PFSK-1 (cell line): ENCODE results near the gene AGPAT3.

ENCODE experiments used
- POLR2AphosphoS5 ChIP-seq: IDR thresholded peaks from 2 replicates; pipeline ENCODE4 v1.6.1; 2012; ENCODE audit warnings: low read depth, mild to moderate bottlenecking, control low read depth, low read length, moderate library complexity
- SIN3A ChIP-seq: IDR thresholded peaks from 2 replicates; pipeline ENCODE4 v1.6.1; 2012; ENCODE audit warnings: mild to moderate bottlenecking, low read length, moderate library complexity, borderline replicate concordance; ENCODE audit not compliant: insufficient read depth
- TAF1 ChIP-seq: IDR thresholded peaks from 2 replicates; pipeline ENCODE4 v1.6.1; 2012; ENCODE audit warnings: low read length, control low read depth, borderline replicate concordance; ENCODE audit not compliant: insufficient read depth
- TF ChIP-seq, protein P1 (sequence below), 2 experiments: IDR thresholded peaks; 2 replicates each; pipeline versions ENCODE4 v1.6.1 to v1.8.0; 2011 to 2012; ENCODE audit warnings: low read depth in 2 of 2, low read length in 2 of 2, control low read depth in 1 of 2, inconsistent platforms in 1 of 2, mild to moderate bottlenecking in 1 of 2, moderate library complexity in 1 of 2; ENCODE audit not compliant: insufficient read depth in 1 of 2

DNA sequence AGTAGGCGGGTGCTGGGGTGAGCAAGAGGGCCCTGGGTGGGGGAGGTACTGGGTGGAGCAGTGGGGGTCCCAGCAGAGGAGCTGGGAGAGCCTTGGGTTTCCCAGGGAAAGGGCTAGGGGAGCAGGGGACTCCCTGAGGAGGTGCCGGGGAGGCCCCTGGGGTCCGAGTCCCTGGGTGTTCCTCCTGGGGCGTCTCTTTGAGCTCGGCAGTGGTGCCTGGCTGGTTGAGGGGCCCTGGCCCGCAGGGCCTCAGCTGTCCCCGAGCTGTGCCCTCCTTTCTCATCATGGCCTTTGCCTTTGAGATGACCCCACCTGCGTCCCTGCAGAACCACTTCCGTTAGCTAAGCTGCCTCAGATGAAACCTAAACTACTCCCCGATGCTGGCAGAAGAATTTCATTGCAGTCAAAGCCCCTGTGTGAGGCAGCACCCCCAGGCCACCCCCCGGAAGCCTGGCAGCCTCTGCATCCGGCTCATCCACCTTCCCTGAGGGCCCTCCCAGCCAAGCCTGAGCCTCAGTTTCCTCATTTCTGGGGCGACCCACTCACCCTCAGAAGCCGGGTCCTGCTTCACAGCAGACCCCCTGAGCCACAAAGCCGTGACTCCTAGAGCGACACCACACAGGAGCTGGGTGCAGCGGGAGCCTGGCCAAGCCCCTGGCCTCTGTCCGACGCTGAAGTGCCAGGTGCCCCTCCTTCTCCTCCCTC lies 103.5 kb downstream of the AGPAT3 start:
- TF ChIP-seq TAF1 (no peak), SIN3A (no peak), POLR2AphosphoS5 (no peak)
- TF ChIP-seq, protein P1, sequence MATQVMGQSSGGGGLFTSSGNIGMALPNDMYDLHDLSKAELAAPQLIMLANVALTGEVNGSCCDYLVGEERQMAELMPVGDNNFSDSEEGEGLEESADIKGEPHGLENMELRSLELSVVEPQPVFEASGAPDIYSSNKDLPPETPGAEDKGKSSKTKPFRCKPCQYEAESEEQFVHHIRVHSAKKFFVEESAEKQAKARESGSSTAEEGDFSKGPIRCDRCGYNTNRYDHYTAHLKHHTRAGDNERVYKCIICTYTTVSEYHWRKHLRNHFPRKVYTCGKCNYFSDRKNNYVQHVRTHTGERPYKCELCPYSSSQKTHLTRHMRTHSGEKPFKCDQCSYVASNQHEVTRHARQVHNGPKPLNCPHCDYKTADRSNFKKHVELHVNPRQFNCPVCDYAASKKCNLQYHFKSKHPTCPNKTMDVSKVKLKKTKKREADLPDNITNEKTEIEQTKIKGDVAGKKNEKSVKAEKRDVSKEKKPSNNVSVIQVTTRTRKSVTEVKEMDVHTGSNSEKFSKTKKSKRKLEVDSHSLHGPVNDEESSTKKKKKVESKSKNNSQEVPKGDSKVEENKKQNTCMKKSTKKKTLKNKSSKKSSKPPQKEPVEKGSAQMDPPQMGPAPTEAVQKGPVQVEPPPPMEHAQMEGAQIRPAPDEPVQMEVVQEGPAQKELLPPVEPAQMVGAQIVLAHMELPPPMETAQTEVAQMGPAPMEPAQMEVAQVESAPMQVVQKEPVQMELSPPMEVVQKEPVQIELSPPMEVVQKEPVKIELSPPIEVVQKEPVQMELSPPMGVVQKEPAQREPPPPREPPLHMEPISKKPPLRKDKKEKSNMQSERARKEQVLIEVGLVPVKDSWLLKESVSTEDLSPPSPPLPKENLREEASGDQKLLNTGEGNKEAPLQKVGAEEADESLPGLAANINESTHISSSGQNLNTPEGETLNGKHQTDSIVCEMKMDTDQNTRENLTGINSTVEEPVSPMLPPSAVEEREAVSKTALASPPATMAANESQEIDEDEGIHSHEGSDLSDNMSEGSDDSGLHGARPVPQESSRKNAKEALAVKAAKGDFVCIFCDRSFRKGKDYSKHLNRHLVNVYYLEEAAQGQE (IDR thresholded peaks at IDR 0.05; ENCODE audit: insufficient read depth in 1 of 2, low read depth in 2 of 2, low read length in 2 of 2): no peak
